B cell (primary cell): Measurements from ENCODE around the gene PARVB. TPM values are rescaled to one million over a fixed set of nuclear protein-coding genes. Genes with fewer than 3 reads are reported as not detected.

Experiments
- ATAC-seq: fragments of 200-7000 bp; cut with Tn5 transposase; one replicate; pipeline ENCODE4 v1.10.0; 2021; ENCODE audit warnings: low read depth, mild to moderate bottlenecking, moderate number of reproducible peaks, moderate library complexity
- CTCF ChIA-PET: fragments of 350-600 bp; sonication (Branson Sonifier 250); formaldehyde crosslinking; loops from one replicate; lab custom pipeline; 2021; ENCODE audit warnings: antibody characterized with exemption, inconsistent platforms; lab: Charles Lee
- POLR2A ChIA-PET: fragments of 350-600 bp; sonication (Branson Sonifier 250); formaldehyde crosslinking; loops from one replicate; lab custom pipeline; 2021; ENCODE audit warnings: antibody characterized with exemption; lab: Charles Lee
- DNase-seq: peaks from one replicate; pipeline ENCODE4 v3.0.0; 2013
- H2AFZ ChIP-seq: 2 replicates; pipeline ENCODE4 v1.6.1; 2012; ENCODE audit warnings: mild to moderate bottlenecking, low read depth, low read length; ENCODE audit not compliant: insufficient read depth, poor library complexity, severe bottlenecking
- H3K27ac ChIP-seq, 2 donors: 1 replicate in 1 of 2; 2 replicates in 1 of 2; pipeline ENCODE4 v1.5.1; 2012 to 2013; ENCODE audit warnings: low read length in 2 of 2, mild to moderate bottlenecking in 2 of 2, moderate library complexity in 1 of 2
- H3K27me3 ChIP-seq, 4 experiments: fragments of 200-600 bp in 1 of 4; sonication (generic) in 1 of 4; replicated peaks in 1 of 4; 1 replicate in 2 of 4; 2 replicates in 2 of 4; pipeline versions ENCODE4 v1.6.1 to v1.7.0; 2013 to 2016; ENCODE audit warnings: low read length in 3 of 4, mild to moderate bottlenecking in 2 of 4, mixed read lengths in 1 of 4, moderate library complexity in 1 of 4; ENCODE audit not compliant: insufficient read depth in 4 of 4, control insufficient read depth in 3 of 4; ENCODE audit errors: control extremely low read depth in 1 of 4
- H3K36me3 ChIP-seq, 2 experiments: replicated peaks in 1 of 2; 1 replicate in 1 of 2; 2 replicates in 1 of 2; pipeline versions ENCODE4 v1.6.1 to v1.7.1; 2013; ENCODE audit warnings: low read length in 1 of 2; ENCODE audit not compliant: insufficient read depth in 2 of 2, control insufficient read depth in 1 of 2; ENCODE audit errors: control extremely low read depth in 1 of 2, extremely low read depth in 1 of 2
- H3K4me1 ChIP-seq, 2 donors: fragments of 200-600 bp in 1 of 2; sonication (generic) in 1 of 2; 1 replicate in 1 of 2; 2 replicates in 1 of 2; pipeline versions ENCODE4 v1.5.1 to v1.6.1; 2013 to 2017; ENCODE audit warnings: low read length in 2 of 2; ENCODE audit not compliant: control insufficient read depth in 2 of 2, insufficient read depth in 2 of 2
- H3K4me2 ChIP-seq: replicated peaks from 2 replicates; pipeline ENCODE3; 2012; ENCODE audit warnings: mild to moderate bottlenecking, low read depth, low read length; ENCODE audit not compliant: poor library complexity, severe bottlenecking
- H3K4me3 ChIP-seq, 5 experiments: fragments of 200-600 bp in 1 of 5; sonication (generic) in 1 of 5; 1 replicate in 3 of 5; 2 replicates in 2 of 5; pipeline versions ENCODE4 v1.5.1 to v1.7.0; 2011 to 2016; ENCODE audit warnings: low read length in 4 of 5, mild to moderate bottlenecking in 4 of 5, low read depth in 2 of 5, control low read depth in 1 of 5, moderate library complexity in 1 of 5; ENCODE audit not compliant: insufficient read depth in 1 of 5; ENCODE audit errors: control extremely low read depth in 1 of 5, extremely low read depth in 1 of 5
- H3K79me2 ChIP-seq: fragments of 200-600 bp; sonication (generic); one replicate; pipeline ENCODE4 v1.6.0; 2016; ENCODE audit warnings: low read length; ENCODE audit not compliant: control insufficient read depth, insufficient read depth
- H3K9ac ChIP-seq: fragments of 200-600 bp; sonication (generic); 2 replicates; pipeline ENCODE4 v1.6.1; 2017; ENCODE audit warnings: mild to moderate bottlenecking, low read length, moderate library complexity
- H3K9me3 ChIP-seq, 3 donors: one replicate each; pipeline versions ENCODE4 v1.6.1 to v1.7.1; 2013; ENCODE audit warnings: low read length in 2 of 3; ENCODE audit not compliant: control insufficient read depth in 2 of 3, insufficient read depth in 1 of 3; ENCODE audit errors: control extremely low read depth in 1 of 3
- H4K20me1 ChIP-seq: 2 replicates; pipeline ENCODE4 v1.6.0; 2012; ENCODE audit warnings: mild to moderate bottlenecking, low read length; ENCODE audit not compliant: insufficient read depth, control insufficient read depth, poor library complexity, severe bottlenecking
- H3K27ac Mint-ChIP-seq: one replicate; pipeline ENCODE4 v1.8.0; 2021; ENCODE audit warnings: mixed read lengths
- H3K27me3 Mint-ChIP-seq: one replicate; pipeline ENCODE4 v1.8.0; 2021; ENCODE audit warnings: mixed read lengths
- H3K4me1 Mint-ChIP-seq: one replicate; pipeline ENCODE4 v1.8.0; 2021; ENCODE audit warnings: mixed read lengths
- H3K4me3 Mint-ChIP-seq: one replicate; pipeline ENCODE4 v1.8.0; 2021; ENCODE audit warnings: mixed read lengths
- H3K9me3 Mint-ChIP-seq: one replicate; pipeline ENCODE4 v1.8.0; 2022; ENCODE audit warnings: mixed read lengths; ENCODE audit not compliant: insufficient read depth
- EZH2 ChIP-seq: IDR thresholded peaks from 2 replicates; pipeline ENCODE4 v1.6.1; 2012; ENCODE audit warnings: borderline replicate concordance, low read depth, mild to moderate bottlenecking, moderate library complexity, low read length; ENCODE audit not compliant: insufficient read depth, poor library complexity, severe bottlenecking
- WGBS: methylation state at CpG from one replicate; pipeline ENCODE4 v1.1.5; 2013; ENCODE audit warnings: missing lambda C conversion rate; ENCODE audit not compliant: insufficient coverage; 5-methylcytosine and 5-hydroxymethylcytosine counted together
- intact Hi-C: fragments of 100-400 bp; cut with micrococcal nuclease; formaldehyde crosslinking; loops from one replicate; pipeline ENCODE4 v1.10.0; 2022
- polyA plus RNA-seq: library from polyadenylated mRNA; depleted of rRNA; stranded (reverse); fragments of >200 nt; gene quantifications from 2 replicates; pipeline ENCODE4 v1.2.3, GENCODE V29; 2012
- total RNA-seq, 2 donors: library from RNA; stranded (reverse); fragments of 120-200 nt in 1 of 2; gene quantifications; 1 replicate in 1 of 2; 2 replicates in 1 of 2; pipeline versions ENCODE4 v1.2.3 to v1.2.4, GENCODE V29; 2013 to 2022
- TF ChIP-seq, protein P1 (sequence below): fragments of 200-600 bp; IDR thresholded peaks from one replicate; pipeline ENCODE4 v1.8.0; 2022; ENCODE audit warnings: antibody characterized with exemption, mild to moderate bottlenecking

Gene PARVB
- total and polyA plus RNA-seq, 2 donors (not counting 1 experiment from before 2014, with no cell fraction given) = 48.0 to 49.4 TPM

DNA sequence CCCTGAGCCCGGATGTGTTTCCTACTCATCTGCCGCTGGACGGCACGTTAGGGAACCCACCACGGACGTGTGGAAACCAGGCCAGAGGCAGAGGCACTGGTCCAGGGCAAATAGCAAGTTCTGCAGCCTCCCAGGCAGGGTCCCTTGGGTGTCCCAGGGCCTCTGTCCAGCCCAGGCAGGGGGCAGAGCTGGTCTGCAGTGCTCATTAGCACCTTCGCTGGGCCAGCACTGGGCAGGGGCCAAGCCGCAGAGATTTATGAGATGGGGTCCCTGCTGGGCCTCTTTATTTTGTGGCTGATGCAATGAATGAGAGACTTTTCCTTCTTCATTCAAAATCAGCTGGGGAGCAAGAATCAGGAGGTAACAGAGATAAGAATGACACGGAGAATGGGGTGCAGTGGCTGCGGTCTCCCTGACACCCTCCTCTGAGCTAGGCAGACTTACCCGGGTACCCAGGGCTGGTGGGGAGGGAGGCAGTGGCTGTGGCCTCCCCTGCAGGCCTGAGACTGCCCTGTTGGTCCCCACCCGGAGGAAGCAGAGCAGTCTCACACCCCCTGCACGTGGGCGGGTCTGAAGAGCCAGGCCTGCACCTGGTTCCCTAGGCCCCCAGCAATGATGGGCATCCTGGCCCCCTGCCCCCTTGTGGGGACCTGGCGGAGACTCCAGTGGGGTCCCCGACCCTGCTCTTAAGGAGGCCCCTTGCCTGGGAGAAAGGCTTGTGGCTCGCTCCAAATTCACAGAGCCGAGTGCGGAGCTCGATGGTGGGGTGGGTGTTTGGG lies 142.6 kb downstream of the PARVB start:
- no peak for ATAC-seq
- WGBS = 95% methylated on average over 19 of the region's 20 CpGs

DNA sequence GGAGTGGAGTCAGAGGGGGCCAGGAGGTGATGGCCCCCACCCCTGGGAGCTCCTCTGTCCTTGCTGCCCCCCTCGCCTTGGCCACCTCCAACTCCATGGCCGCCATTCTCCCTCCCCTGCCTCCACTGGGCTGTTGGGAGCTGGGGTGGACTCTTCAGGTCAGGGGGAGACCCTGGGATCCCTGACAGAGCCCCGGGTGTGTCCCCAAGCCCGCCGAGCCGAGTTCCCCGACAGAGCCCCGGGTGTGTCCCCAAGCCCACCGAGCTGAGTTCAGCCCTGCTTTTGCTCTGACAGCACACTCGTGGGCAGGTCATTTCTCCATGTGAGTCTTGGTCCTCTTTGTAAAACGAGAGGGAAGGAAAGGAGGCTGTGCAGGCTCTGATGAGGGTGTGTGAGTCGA lies 143.4 kb downstream of the PARVB start:
- H3K4me3 Mint-ChIP-seq = no peak overlapping the region
- ATAC-seq (no peak), DNase-seq (no peak)
- no peaks in the 10 kb centered on the region for H3K9me3 ChIP-seq
- no peaks in the 10 kb centered on the region for H3K27me3 ChIP-seq
- WGBS = 83% methylated on average over 9 of the region's 12 CpGs
- H3K4me1 ChIP-seq = peaks cover 8 to 9% of the 10 kb centered on the region in 2 donors
- no peaks in the 10 kb centered on the region for H3K9me3 Mint-ChIP-seq
- no peak overlapping the region for H3K4me3 ChIP-seq
- ChIA-PET POLR2A (no interaction called here), CTCF (no interaction called here)
- intact Hi-C loops = no loop called here
- H3K27ac ChIP-seq = no peak overlapping the region
- TF ChIP-seq, protein P1, sequence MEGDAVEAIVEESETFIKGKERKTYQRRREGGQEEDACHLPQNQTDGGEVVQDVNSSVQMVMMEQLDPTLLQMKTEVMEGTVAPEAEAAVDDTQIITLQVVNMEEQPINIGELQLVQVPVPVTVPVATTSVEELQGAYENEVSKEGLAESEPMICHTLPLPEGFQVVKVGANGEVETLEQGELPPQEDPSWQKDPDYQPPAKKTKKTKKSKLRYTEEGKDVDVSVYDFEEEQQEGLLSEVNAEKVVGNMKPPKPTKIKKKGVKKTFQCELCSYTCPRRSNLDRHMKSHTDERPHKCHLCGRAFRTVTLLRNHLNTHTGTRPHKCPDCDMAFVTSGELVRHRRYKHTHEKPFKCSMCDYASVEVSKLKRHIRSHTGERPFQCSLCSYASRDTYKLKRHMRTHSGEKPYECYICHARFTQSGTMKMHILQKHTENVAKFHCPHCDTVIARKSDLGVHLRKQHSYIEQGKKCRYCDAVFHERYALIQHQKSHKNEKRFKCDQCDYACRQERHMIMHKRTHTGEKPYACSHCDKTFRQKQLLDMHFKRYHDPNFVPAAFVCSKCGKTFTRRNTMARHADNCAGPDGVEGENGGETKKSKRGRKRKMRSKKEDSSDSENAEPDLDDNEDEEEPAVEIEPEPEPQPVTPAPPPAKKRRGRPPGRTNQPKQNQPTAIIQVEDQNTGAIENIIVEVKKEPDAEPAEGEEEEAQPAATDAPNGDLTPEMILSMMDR = no peak
- TF ChIP-seq EZH2 = no peak
- H3K4me2 ChIP-seq = no peak overlapping the region
- H3K79me2 ChIP-seq = no peaks in the 10 kb centered on the region
- peaks cover 8% of the 10 kb centered on the region for H3K4me1 Mint-ChIP-seq
- peaks cover 0 to 27% of the 10 kb centered on the region in 2 experiments for H3K36me3 ChIP-seq
- H2AFZ ChIP-seq = no peak overlapping the region
- H4K20me1 ChIP-seq = no peaks in the 10 kb centered on the region
- no peaks in the 10 kb centered on the region for H3K27me3 Mint-ChIP-seq
- no peak overlapping the region for H3K9ac ChIP-seq
- no peak overlapping the region for H3K27ac Mint-ChIP-seq

More for the DNA sequence above, 142.6 kb downstream of the PARVB start:
- DNase-seq = no peak
- no peaks in the 10 kb centered on the region for H3K9me3 Mint-ChIP-seq
- Histone ChIP-seq H3K79me2 (no peaks in the 10 kb centered on the region), H3K9ac (no peak overlapping the region), H3K36me3 (peaks cover 0 to 27% of the 10 kb centered on the region in 2 experiments), H3K4me3 (no peak overlapping the region), H3K9me3 (no peaks in the 10 kb centered on the region), H3K4me1 (peaks cover under 1 to 1% of the 10 kb centered on the region in 2 donors), H4K20me1 (no peaks in the 10 kb centered on the region), H3K4me2 (no peak overlapping the region), H3K27ac (no peak overlapping the region), H3K27me3 (no peaks in the 10 kb centered on the region), H2AFZ (no peak overlapping the region)
- TF ChIP-seq EZH2 = no peak
- TF ChIP-seq, protein P1 = no peak
- H3K4me1 Mint-ChIP-seq = no peaks in the 10 kb centered on the region
- no peak overlapping the region for H3K27ac Mint-ChIP-seq
- no peak overlapping the region for H3K4me3 Mint-ChIP-seq
- intact Hi-C loops = no loop called here
- ChIA-PET POLR2A (no interaction called here), CTCF (no interaction called here)
- no peaks in the 10 kb centered on the region for H3K27me3 Mint-ChIP-seq
